ENCODE data around the gene BCDIN3D. TPM values are rescaled to one million over a fixed set of nuclear protein-coding genes. Genes with fewer than 3 reads are reported as not detected.

Gene BCDIN3D
- total RNA-seq, 1 experiment from 2014 or later, result 3.3 TPM

GRCh38 chr12:49795654-49796105, 47.2 kb downstream of the BCDIN3D start:
- H3K27ac ChIP-seq (ENCODE audit: insufficient read length, low read depth, low read length), result no peak overlapping the region
- no peak overlapping the region for H2AK5ac ChIP-seq (ENCODE audit: insufficient read length, low read length)
- H3K4me2 ChIP-seq (ENCODE audit: insufficient read depth, insufficient read length, low read length), result no peak overlapping the region

More at GRCh38 chr12:49795654-49796105, 47.2 kb downstream of the BCDIN3D start:
- Histone ChIP-seq H4K5ac (ENCODE audit: insufficient read length, low read depth, low read length) (no peak overlapping the region), H2BK20ac (ENCODE audit: low read depth, low read length, poor library complexity, severe bottlenecking) (no peak overlapping the region), H3K9me3 (ENCODE audit: control insufficient read depth, low read depth, low read length) (no peaks in the 10 kb centered on the region), H4K91ac (ENCODE audit: insufficient read length, low read depth, low read length) (no peak overlapping the region), H2BK15ac (ENCODE audit: low read depth, low read length) (no peak overlapping the region), H2BK5ac (ENCODE audit: insufficient read length, low read length) (no peak overlapping the region), H3K9ac (ENCODE audit: extremely low read depth, insufficient read length, low read length) (no peak overlapping the region), H4K20me1 (ENCODE audit: control insufficient read depth, insufficient read depth, insufficient read length) (no peaks in the 10 kb centered on the region), H2BK120ac (ENCODE audit: low read depth, low read length, poor library complexity, severe bottlenecking) (no peak overlapping the region), H3K14ac (ENCODE audit: insufficient read depth, low read length) (no peak overlapping the region), H3K23ac (ENCODE audit: insufficient read length, low read depth, low read length) (no peak overlapping the region), H2AFZ (ENCODE audit: low read length) (no peak overlapping the region), H2BK12ac (ENCODE audit: insufficient read length, low read depth, low read length) (no peak overlapping the region), H3K79me1 (ENCODE audit: insufficient read depth, low read depth, low read length, poor library complexity, severe bottlenecking) (no peaks in the 10 kb centered on the region), H3K56ac (ENCODE audit: insufficient read length, low read depth, low read length) (no peak overlapping the region), H3K18ac (ENCODE audit: insufficient read length, low read depth, low read length) (no peak overlapping the region), H3K23me2 (ENCODE audit: insufficient read length, low read depth, low read length, poor library complexity, severe bottlenecking) (no peaks in the 10 kb centered on the region), H3K4ac (ENCODE audit: low read depth, low read length) (no peak overlapping the region), H4K8ac (replicated peaks; ENCODE audit: insufficient read length, low read depth, low read length) (no peak overlapping the region), H3K27me3 (ENCODE audit: insufficient read depth, low read length) (no peaks in the 10 kb centered on the region), H3K4me1 (ENCODE audit: insufficient read depth, low read length) (no peaks in the 10 kb centered on the region; the same call in 1 of the 2 replicates), H3T11ph (ENCODE audit: low read length) (no peak overlapping the region), H3K79me2 (ENCODE audit: insufficient read depth, low read length) (no peaks in the 10 kb centered on the region)
- DNase-seq, result no peak
- H3K9me3 Mint-ChIP-seq, result no peaks in the 10 kb centered on the region
- TF ChIP-seq, protein P1, sequence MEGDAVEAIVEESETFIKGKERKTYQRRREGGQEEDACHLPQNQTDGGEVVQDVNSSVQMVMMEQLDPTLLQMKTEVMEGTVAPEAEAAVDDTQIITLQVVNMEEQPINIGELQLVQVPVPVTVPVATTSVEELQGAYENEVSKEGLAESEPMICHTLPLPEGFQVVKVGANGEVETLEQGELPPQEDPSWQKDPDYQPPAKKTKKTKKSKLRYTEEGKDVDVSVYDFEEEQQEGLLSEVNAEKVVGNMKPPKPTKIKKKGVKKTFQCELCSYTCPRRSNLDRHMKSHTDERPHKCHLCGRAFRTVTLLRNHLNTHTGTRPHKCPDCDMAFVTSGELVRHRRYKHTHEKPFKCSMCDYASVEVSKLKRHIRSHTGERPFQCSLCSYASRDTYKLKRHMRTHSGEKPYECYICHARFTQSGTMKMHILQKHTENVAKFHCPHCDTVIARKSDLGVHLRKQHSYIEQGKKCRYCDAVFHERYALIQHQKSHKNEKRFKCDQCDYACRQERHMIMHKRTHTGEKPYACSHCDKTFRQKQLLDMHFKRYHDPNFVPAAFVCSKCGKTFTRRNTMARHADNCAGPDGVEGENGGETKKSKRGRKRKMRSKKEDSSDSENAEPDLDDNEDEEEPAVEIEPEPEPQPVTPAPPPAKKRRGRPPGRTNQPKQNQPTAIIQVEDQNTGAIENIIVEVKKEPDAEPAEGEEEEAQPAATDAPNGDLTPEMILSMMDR (conservative IDR thresholded peaks at IDR 0.05), result no peak
- peaks cover 3 to 4% of the 10 kb centered on the region in 2 experiments; a peak in 2 of 4 replicates for H3K4me1 Mint-ChIP-seq
- no peaks in the 10 kb centered on the region for H3K27me3 Mint-ChIP-seq (ENCODE audit: low read depth)
- H3K4me3 Mint-ChIP-seq, result no peak overlapping the region
- H3K27ac Mint-ChIP-seq, result no peak overlapping the region
- WGBS (ENCODE audit: extremely low coverage, insufficient read length, low lambda C conversion rate), result no CpG with 5 or more reads among the region's 12 CpGs
- peaks cover 10 to 29% (median 12%) of the 10 kb centered on the region in 3 experiments for H3K36me3 Mint-ChIP-seq (ENCODE audit: insufficient read depth in 1 of 3, low read depth in 3 of 3)
